ENCODE data around the gene SRXN1. TPM values are rescaled to one million over a fixed set of nuclear protein-coding genes. Genes with fewer than 3 reads are reported as not detected.
A peak's percentile ranks its signal among the peaks of the same experiment; 100 is the strongest.

Gene SRXN1
- total and polyA plus RNA-seq, 12 donors, result 11.9 to 42.0 (median 30.9) TPM

GRCh38 chr20:692044-692443 is 39.0 kb upstream of the SRXN1 start:
- WGBS, 2 donors, result 44 to 67% methylated on average over 1 of the region's 1 CpG
- peaks cover 0 to 22% (median 7%) of the 10 kb centered on the region in 7 donors for H3K27me3 ChIP-seq

GRCh38 chr20:689947-690346 is 36.9 kb upstream of the SRXN1 start:
- DNase-seq, result no peak
- Histone ChIP-seq H3K27ac (no peak overlapping the region), H3K36me3 (no peaks in the 10 kb centered on the region), H3K4me1 (no peaks in the 10 kb centered on the region), H3K4me3 (no peak overlapping the region), H3K9me3 (peaks cover 0 to 4% (median 0%) of the 10 kb centered on the region in 11 donors), H3K27me3 (peaks cover 0 to 18% (median 8%) of the 10 kb centered on the region in 7 donors)
- no peak for ATAC-seq
- TF ChIP-seq CTCF (IDR thresholded peaks at IDR 0.05), result no peak
- intact Hi-C loops (cut with DNase I), result no loop called here
- WGBS, 2 donors, result 44 to 59% methylated on average over 1 of the region's 1 CpG

More at GRCh38 chr20:692044-692443, 39.0 kb upstream of the SRXN1 start:
- H3K4me3 ChIP-seq, result no peak overlapping the region
- H3K36me3 ChIP-seq, result no peaks in the 10 kb centered on the region
- no peak overlapping the region for H3K27ac ChIP-seq
- no peak for ATAC-seq
- TF ChIP-seq CTCF (IDR thresholded peaks at IDR 0.05), result no peak
- intact Hi-C loops (cut with DNase I), result no loop called here
- H3K9me3 ChIP-seq, result peaks cover 0 to 4% (median 0%) of the 10 kb centered on the region in 11 donors
- H3K4me1 ChIP-seq, result no peaks in the 10 kb centered on the region
- DNase-seq, result no peak

GRCh38 chr20:689348-689747 is 36.3 kb upstream of the SRXN1 start:
- peak in 1 of 8 donors; percentile 16 for ATAC-seq
- intact Hi-C loops (cut with DNase I), result no loop called here
- no peak overlapping the region for H3K27ac ChIP-seq
- no peaks in the 10 kb centered on the region for H3K4me1 ChIP-seq
- no peak for DNase-seq
- peaks cover 0 to 4% (median 0%) of the 10 kb centered on the region in 11 donors for H3K9me3 ChIP-seq
- H3K27me3 ChIP-seq, result peaks cover 0 to 18% (median 8%) of the 10 kb centered on the region in 7 donors
- 79 to 81% methylated on average over 6 of the region's 6 CpGs for WGBS, 2 donors
- no peaks in the 10 kb centered on the region for H3K36me3 ChIP-seq
- TF ChIP-seq CTCF (IDR thresholded peaks at IDR 0.05), result no peak
- no peak overlapping the region for H3K4me3 ChIP-seq

- Histone ChIP-seq H3K27ac (no peak overlapping the region), H3K9me3 (peaks cover 0 to 4% (median 0%) of the 10 kb centered on the region in 11 donors), H3K4me1 (no peaks in the 10 kb centered on the region), H3K27me3 (peaks cover 0 to 23% (median 8%) of the 10 kb centered on the region in 7 donors), H3K4me3 (no peak overlapping the region), H3K36me3 (no peaks in the 10 kb centered on the region)
- ATAC-seq, result peak in 6 of 8 donors; percentile 27 to 58 (median 34)
- no peak for DNase-seq
- whole genome bisulfite sequencing, 2 donors, result 26 to 32% methylated on average over 13 of the region's 13 CpGs
- intact Hi-C loops (cut with DNase I), result no loop called here
- no peak for TF ChIP-seq CTCF (IDR thresholded peaks at IDR 0.05)
Observed at GRCh38 chr20:688809-689212, 35.8 kb upstream of the SRXN1 start.

All from heart right ventricle (tissue), 16 donors.